GOT3 (cell line): ENCODE data around the gene NFRKB.
"Not testable (repeated sequence)": the region's sequence is repeated elsewhere in the genome, so short reads cannot be mapped to it uniquely, and the experiment has no call there.

Source experiments
- DNase-seq: peaks from one replicate; lab custom pipeline; 2025; ENCODE audit warnings: mixed read lengths; lab: John Stamatoyannopoulos, UW

Gene NFRKB

DNA sequence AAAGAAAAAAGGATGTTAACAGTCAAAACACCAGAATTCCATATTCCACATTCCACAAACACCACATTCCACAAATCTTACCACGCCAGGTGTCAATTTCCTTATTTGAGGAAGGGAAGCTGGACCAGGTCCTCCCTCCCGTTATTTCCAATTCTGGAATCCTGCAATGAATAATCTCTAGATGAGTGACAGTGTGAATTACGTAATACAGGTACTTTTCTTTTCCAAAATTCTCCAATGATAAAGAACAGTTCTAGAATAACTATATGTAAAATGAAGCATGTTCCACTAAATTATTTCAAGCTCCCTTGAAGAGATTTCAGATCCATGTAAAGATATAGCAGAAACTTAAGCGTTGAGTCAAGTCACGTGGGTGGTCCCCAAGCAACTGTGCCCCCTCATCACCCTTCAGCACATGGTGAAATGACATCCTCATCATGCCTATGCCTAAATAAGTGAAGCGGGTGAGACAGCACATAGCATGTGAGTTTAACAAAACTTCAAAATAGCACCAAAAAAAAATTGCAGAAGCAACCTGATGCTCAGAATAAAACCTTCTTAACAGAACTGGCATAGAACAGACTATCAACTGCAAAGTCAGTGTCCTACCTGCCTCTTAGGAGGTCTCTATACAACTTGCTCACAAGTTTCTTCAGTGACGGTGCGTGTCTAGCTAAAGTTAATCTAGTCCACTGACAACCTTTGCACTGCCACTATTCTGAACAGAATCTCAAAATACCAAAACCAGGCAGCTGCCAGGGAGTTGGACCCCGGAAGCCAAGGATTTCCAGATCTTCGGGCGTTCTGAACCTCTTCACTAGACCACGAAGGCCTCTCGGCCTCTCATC lies 876 bp downstream of the NFRKB start:
- no peak for DNase-seq

DNA sequence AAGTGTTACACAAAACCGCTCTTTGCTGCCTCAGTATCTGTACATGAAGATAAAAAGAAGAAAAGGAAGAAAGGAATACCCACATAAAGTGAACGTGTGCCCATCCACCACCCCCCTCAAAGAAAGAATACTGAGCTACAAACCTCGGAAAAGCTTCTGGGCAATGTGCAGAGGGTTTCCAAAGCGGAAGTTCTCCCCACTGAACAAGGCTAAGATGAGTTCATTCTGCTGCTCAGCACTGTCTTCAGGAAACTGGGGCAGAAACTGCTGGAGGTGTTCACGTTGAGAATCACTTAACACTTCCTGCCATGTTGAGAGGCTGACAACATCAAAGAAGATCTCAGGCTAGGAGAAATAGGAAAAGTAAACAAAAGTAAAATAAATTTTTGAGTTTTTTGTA lies 6.9 kb downstream of the NFRKB start:
- DNase-seq, result no peak

DNA sequence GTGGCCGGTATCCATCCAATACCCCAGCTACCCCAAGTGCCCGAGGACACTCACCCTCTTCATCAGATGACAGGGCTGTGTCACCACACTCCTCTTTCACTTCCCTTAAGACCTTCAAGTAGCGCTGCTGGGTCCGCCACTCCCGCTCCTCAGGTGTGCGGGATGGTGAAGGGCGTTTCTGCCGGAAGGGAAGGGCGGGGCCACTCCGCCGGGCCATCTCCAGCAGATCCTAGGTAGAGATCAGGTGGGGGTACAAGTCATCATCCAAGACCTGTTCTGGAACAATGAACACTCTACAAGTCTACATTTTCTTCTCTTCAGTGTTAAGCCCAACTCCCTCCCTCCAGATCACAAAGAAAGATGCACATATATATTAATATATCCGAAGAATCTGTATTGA lies 10.0 kb downstream of the NFRKB start:
- no peak for DNase-seq

- DNase-seq, result no peak
Measured at GRCh38 chr11:129884581-129884980, 10.8 kb downstream of the NFRKB start.

DNA sequence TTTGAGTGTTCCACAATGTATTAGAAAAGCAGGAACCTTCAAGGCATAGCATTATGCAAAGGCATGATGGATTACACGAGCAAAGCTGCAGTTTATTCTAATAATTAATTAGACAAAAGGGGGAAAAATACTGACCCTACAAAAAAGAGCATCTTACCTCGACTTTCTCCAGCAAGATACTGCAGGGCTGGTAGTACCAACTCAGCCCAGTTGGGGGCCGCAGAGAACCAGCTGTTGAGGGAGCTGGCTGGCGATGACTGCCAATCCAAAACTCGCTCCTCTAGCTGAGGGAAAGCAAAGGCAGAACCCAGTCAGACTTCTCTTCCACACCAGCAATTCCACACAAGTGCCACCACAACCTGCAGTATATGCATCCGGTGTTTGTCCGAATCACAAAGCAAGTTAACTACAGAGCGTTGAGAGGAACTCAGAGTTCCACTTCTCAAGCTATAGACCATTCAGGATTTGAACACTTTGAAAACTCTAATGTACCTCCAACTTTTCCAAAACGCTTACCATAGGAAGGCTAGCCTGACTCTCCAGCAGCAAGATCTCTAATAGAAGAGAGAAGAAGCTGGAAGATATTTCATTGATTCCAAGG lies 13.7 kb downstream of the NFRKB start:
- DNase-seq, result no peak

GRCh38 chr11:129880311-129880710 lies 15.1 kb downstream of the NFRKB start:
- no peak for DNase-seq

DNA sequence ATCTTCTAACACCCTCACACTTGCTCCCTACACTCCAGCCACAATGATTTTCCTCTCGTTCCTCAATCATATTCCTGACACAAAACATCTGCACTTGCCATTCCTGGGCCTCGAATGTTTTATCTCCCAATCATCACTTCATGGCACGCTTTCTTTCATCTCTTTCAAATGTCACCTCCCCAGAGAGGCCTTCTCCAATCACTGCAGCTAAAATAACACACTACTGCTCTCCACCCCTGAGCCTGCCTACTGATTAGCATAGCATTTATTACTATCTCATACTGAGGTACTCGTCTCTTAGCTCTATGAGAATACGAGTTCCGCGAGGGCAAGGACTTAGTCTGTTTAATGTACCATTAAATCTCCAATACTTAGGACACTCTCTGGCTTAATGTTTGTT lies 23.5 kb downstream of the NFRKB start:
- DNase-seq, result no peak

- not testable (repeated sequence) for DNase-seq
Measured at GRCh38 chr11:129868626-129869025, 26.8 kb downstream of the NFRKB start.

- no peak for DNase-seq
Measured at GRCh38 chr11:129866311-129866710, 29.1 kb downstream of the NFRKB start.

DNA sequence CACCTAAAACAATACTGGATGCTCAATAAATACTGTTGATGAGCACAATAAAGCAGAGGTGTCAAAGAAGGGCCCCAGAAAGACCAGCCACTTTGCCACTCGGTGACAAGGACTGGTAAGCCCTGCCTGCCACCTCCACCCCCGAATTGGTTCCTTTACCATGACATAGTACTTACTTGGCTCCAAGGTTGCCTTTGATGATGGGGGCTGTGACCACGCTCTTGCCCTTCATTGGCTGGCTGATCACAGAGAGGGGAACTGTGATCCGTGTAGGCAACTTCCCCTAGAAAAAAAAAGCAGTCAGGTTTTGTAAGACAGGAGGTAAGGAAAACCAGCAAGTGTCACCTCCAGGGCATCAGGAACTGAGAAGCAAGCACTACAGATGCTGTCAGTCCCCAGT lies 29.7 kb downstream of the NFRKB start:
- no peak for DNase-seq

DNA sequence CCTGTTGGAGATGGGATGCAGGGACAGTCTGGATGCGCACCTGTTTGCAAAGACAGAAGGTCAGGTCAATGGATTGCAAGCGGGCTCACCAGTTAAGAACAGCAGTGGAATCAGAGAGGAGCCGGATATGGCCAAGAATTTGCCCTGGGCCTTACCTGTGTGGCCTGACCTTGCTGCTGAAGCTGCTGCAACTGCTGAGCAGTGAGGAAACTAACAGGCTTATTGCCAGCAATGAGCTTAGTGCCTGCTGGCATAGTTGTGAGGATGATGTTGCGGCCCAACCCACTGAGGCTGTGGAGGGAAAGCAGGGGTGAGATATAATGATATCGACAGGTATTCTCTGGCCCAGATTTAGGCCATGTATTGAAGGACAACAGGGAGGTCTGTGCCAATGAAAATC lies 30.6 kb downstream of the NFRKB start:
- DNase-seq, result no peak

- DNase-seq, result no peak
Measured at GRCh38 chr11:129861702-129862522, 33.5 kb downstream of the NFRKB start.

GRCh38 chr11:129856036-129856435 lies 39.3 kb downstream of the NFRKB start:
- no peak for DNase-seq

DNA sequence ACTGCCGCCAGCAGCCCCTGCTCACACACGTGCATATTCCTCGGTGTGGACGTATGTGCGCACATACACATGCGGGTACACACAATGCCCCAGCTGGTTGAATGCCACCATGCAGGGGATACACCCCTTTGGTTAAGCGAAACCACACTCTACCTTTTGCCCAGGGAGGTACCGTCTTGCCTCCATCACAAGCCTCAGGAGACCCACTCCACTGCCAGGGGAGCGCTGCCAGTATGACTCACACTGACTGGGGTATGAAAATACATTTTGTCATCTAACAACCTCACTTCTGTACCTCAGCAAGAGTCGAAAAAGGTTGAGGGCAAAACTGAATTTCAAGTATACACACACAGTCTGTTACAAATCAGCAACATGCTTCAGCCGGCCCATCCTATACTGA lies 40.3 kb downstream of the NFRKB start:
- no peak for DNase-seq

GRCh38 chr11:129854232-129854805 lies 41.1 kb downstream of the NFRKB start:
- DNase-seq, result no peak

GRCh38 chr11:129853518-129854231 lies 41.7 kb downstream of the NFRKB start:
- no peak for DNase-seq

DNA sequence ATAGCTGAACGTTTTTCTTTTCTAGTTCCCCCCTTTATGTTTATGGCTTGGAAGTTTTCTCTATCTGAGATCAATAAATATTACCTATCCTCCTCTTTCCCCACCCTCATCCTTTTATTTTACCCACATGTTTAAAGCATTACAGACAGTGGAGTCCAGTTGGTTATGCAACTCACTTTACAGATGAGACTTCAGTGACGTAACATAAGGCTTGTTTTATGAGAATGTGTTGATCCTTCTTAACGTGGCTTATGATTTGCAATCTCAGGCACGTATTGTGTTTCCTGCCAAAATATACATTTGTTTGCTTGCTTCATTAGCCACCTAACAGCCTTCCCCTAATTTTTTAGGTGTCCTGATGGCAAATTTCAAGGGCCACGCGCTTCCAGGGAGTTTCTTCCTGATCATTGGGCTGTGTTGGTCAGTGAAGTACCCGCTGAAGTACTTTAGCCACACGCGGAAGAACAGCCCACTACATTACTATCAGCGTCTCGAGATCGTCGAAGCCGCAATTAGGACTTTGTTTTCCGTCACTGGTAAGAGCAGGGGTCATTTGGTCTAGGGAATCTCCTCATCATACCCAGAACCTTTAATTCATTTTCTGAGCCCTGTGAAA lies 43.1 kb downstream of the NFRKB start:
- no peak for DNase-seq

GRCh38 chr11:129849447-129850130 lies 45.8 kb downstream of the NFRKB start:
- DNase-seq, result no peak

DNA sequence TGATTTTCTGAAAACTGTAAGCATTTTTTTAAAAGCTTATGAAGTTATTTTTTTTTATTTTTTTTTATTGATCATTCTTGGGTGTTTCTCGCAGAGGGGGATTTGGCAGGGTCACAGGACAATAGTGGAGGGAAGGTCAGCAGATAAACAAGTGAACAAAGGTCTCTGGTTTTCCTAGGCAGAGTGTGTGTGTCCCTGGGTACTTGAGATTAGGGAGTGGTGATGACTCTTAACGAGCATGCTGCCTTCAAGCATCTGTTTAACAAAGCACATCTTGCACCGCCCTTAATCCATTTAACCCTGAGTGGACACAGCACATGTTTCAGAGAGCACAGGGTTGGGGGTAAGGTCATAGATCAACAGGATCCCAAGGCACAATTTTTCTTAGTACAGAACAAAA lies 48.0 kb downstream of the NFRKB start:
- DNase-seq, result not testable (repeated sequence)

DNA sequence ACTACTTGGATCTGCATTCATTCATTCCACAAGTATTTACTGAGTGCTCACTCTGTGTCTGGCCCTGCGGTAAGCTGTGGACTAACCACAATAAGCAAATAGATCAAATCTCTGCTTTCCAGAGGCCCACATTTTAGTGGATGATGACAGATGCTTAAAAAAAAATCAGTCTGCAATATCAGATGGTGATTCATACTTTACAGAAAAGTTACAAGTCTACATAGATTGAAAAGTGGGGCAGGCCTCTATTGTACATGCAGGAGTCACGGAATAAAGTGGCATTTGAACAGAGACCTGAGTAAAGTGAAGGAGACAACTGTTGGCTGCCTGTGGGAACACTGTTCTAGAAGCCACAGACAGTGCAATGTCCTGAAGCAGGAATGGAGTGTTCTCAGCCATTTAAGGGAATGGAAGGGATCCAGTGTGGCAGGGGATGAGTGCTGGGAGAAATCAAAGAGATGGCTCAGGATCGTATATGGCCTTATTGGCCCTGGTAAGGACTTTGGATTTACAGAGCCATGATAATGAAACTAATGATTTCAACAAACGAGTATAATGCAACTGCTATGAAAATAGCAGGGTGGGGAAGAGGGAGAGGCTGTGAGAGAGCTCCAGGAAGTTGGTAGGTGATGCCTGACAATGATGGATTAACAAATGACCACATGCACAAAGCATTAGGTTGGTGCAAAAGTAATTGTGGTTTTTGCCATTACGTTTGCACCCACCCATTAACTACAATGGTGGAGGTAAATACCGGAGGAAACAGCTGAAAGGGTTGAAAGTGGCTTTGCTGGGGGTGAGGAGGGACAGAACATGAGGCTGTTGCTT lies 48.7 kb downstream of the NFRKB start:
- no peak for DNase-seq
